Measurements from ENCODE around the gene CRB2. TPM values are rescaled to one million over a fixed set of nuclear protein-coding genes. Genes with fewer than 3 reads are reported as not detected.

CRB2 gene
- total RNA-seq, 4 donors from 2014 or later: 2.2 to 19.4 (median 3.1) TPM

- Histone ChIP-seq H3K4me1 (no peaks in the 10 kb centered on the region), H3K9me3 (no peaks in the 10 kb centered on the region), H3K4me3 (no peak overlapping the region), H3K27me3 (no peaks in the 10 kb centered on the region), H3K27ac (no peak overlapping the region), H3K36me3 (no peaks in the 10 kb centered on the region)
- intact Hi-C loops (cut with DNase I; ENCODE audit: low total_unique reads): no loop called here
- no peak for DNase-seq
- TF ChIP-seq POLR2A (IDR thresholded peaks at IDR 0.05) (no peak), CTCF (IDR thresholded peaks at IDR 0.05) (no peak)
Measured at GRCh38 chr9:123412171-123412820, 56.3 kb downstream of the CRB2 start.

GRCh38 chr9:123414204-123414603 lies 58.2 kb downstream of the CRB2 start:
- H3K36me3 ChIP-seq: no peaks in the 10 kb centered on the region
- intact Hi-C loops (cut with DNase I; ENCODE audit: low total_unique reads): no loop called here
- H3K9me3 ChIP-seq: no peaks in the 10 kb centered on the region
- no peaks in the 10 kb centered on the region for H3K27me3 ChIP-seq
- H3K4me3 ChIP-seq: no peak overlapping the region
- H3K27ac ChIP-seq: no peak overlapping the region
- no peaks in the 10 kb centered on the region for H3K4me1 ChIP-seq
- TF ChIP-seq POLR2A (IDR thresholded peaks at IDR 0.05) (no peak), CTCF (IDR thresholded peaks at IDR 0.05) (no peak)
- no peak for DNase-seq

- H3K9me3 ChIP-seq: no peaks in the 10 kb centered on the region
- no peaks in the 10 kb centered on the region for H3K27me3 ChIP-seq
- intact Hi-C loops (cut with DNase I; ENCODE audit: low total_unique reads): no loop called here
- no peak for TF ChIP-seq POLR2A (IDR thresholded peaks at IDR 0.05)
- TF ChIP-seq CTCF (IDR thresholded peaks at IDR 0.05): no peak
- no peaks in the 10 kb centered on the region for H3K4me1 ChIP-seq
- H3K36me3 ChIP-seq: no peaks in the 10 kb centered on the region
- DNase-seq: no peak
- H3K27ac ChIP-seq: no peak overlapping the region
- H3K4me3 ChIP-seq: no peak overlapping the region
Measured at GRCh38 chr9:123414936-123415930, 59.2 kb downstream of the CRB2 start.

GRCh38 chr9:123416176-123416575 lies 60.2 kb downstream of the CRB2 start:
- no peak for DNase-seq
- TF ChIP-seq POLR2A (IDR thresholded peaks at IDR 0.05) (no peak), CTCF (IDR thresholded peaks at IDR 0.05) (no peak)
- no peaks in the 10 kb centered on the region for H3K27me3 ChIP-seq
- no peaks in the 10 kb centered on the region for H3K9me3 ChIP-seq
- H3K4me1 ChIP-seq: no peaks in the 10 kb centered on the region
- H3K4me3 ChIP-seq: no peak overlapping the region
- H3K36me3 ChIP-seq: no peaks in the 10 kb centered on the region
- intact Hi-C loops (cut with DNase I; ENCODE audit: low total_unique reads): no loop called here
- H3K27ac ChIP-seq: no peak overlapping the region
